Hepatocyte (in vitro differentiated cells): ENCODE data around the gene CHN2.

Experiments used
- EZH2 ChIP-seq: fragments of 200-600 bp; sonication (generic); IDR thresholded peaks from 2 replicates; pipeline ENCODE4 v1.6.1; 2016; ENCODE audit warnings: antibody characterized with exemption, mild to moderate bottlenecking, borderline replicate concordance
- TF ChIP-seq, protein P1 (sequence below): fragments of 200-600 bp; sonication (generic); IDR thresholded peaks from 2 replicates; pipeline ENCODE4 v1.5.1; 2016; ENCODE audit warnings: antibody characterized with exemption, mild to moderate bottlenecking; ENCODE audit not compliant: poor library complexity

DNA sequence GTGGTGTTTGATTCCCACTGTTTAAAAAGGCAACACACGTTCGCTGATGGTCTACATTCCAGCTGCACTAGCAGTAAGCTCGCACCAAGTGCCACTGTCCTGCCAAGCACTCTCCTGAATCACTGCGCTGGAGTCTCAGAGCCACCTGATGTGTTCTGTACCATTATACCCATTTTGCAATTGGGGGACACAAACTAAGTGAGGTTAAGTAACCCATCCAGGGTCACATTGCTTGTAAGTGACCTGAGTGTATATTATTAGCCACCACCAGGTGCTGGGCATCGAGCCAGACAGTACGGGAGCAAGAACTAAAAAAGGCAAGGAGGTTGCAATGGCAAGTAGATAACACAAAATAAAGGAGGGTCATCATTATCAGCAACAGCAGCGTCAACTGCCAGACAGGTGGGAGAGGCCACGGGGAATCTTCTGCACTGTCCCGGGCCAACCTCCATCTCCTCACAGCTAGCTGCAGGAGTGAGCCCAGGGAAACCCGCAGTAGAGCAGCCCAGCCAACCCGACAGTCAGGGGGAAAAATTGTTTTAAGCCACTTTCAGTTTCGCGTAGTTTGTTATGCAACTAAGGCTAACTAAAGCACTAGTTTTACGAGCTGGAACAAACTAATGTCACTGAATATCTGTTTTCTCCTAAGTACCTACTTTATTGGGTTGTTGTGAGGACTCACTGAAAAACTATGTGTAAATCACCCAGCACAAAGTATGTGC lies 47.5 kb upstream of the CHN2 start:
- TF ChIP-seq, protein P1, sequence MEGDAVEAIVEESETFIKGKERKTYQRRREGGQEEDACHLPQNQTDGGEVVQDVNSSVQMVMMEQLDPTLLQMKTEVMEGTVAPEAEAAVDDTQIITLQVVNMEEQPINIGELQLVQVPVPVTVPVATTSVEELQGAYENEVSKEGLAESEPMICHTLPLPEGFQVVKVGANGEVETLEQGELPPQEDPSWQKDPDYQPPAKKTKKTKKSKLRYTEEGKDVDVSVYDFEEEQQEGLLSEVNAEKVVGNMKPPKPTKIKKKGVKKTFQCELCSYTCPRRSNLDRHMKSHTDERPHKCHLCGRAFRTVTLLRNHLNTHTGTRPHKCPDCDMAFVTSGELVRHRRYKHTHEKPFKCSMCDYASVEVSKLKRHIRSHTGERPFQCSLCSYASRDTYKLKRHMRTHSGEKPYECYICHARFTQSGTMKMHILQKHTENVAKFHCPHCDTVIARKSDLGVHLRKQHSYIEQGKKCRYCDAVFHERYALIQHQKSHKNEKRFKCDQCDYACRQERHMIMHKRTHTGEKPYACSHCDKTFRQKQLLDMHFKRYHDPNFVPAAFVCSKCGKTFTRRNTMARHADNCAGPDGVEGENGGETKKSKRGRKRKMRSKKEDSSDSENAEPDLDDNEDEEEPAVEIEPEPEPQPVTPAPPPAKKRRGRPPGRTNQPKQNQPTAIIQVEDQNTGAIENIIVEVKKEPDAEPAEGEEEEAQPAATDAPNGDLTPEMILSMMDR: no peak
- TF ChIP-seq EZH2: no peak
